ENCODE data around the gene KANK2.

GRCh38 chr19:11136400-11137101, 60.8 kb downstream of the KANK2 start:
- no peak for TF ChIP-seq CTCF (IDR thresholded peaks at IDR 0.05; ENCODE audit: low read depth, low read length)
- TF ChIP-seq EZH2phosphoT487 (IDR thresholded peaks at IDR 0.05; ENCODE audit: low read depth): no peak

Measured in OCI-LY3 (cell line).